GM21737 (cell line): ENCODE results near the gene ATOSB.

ENCODE experiments used
- ATAC-seq: cut with Tn5 transposase; IDR thresholded peaks from one replicate; pipeline ENCODE4 v1.9.1; 2021; ENCODE audit warnings: mild to moderate bottlenecking, moderate library complexity; ENCODE audit not compliant: unreplicated experiment

ATOSB gene

DNA sequence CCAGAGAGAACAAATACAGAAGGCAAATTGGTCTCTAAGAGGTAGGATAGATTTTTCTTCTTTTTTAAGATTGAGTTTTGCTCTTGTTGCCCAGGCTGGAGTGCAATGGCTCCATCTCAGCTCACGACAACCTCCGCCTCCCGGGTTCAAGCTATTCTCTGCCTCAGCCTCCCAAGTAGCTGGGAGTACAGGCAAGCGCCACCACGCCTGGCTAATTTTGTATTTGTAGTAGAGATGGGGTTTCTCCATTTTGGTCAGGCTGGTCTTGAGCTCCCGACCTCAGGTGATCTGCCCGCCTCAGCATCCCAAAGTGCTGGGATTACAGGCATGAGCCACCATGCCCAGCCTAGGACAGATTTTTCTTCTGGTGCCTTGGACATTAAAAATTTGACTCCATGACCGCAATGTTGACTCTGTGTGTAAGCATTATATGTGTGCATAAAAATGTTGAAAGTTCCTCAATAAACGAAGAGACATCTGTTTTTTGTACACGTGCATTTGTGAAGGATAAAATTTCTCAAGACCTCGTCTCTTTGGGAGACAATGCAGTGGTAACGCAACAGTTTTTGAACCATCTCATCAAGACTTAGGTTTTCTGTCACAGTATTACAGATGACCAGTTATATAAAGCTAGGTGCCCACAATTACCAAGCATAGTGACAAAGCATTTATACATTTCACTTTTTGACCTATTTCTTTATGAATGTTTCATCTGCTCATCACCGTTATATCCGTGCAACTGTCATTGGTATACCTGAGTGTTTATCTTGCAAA lies 60.6 kb downstream of the ATOSB start:
- no peak for ATAC-seq

GRCh38 chr9:35054185-35054835 lies 61.4 kb downstream of the ATOSB start:
- ATAC-seq, result no peak
